HFF-Myc (cell line): ENCODE results near the gene FUCA2.
"Not testable (repeated sequence)": the region's sequence is repeated elsewhere in the genome, so short reads cannot be mapped to it uniquely, and the experiment has no call there.

ENCODE experiments used
- DNase-seq: peaks from one replicate; pipeline ENCODE4 v3.0.0-alpha.2; 2011; ENCODE audit warnings: low read depth; ENCODE audit errors: extremely low read depth
- H3K4me3 ChIP-seq: replicated peaks from 2 replicates; pipeline ENCODE4 v1.5.1; 2011; ENCODE audit warnings: low read depth, mild to moderate bottlenecking, control low read depth, low read length
- CTCF ChIP-seq: IDR thresholded peaks from 2 replicates; pipeline ENCODE4 v1.5.1; 2012; ENCODE audit warnings: mild to moderate bottlenecking, low read depth, low read length, control low read depth; ENCODE audit errors: missing control alignments

The FUCA2 gene

GRCh38 chr6:143490244-143490643 lies 21.3 kb downstream of the FUCA2 start:
- TF ChIP-seq CTCF: no peak
- no peak overlapping the region for H3K4me3 ChIP-seq
- DNase-seq: no peak

- TF ChIP-seq CTCF: no peak
- H3K4me3 ChIP-seq: no peak overlapping the region
- no peak for DNase-seq
Observed at GRCh38 chr6:143486752-143487151, 24.8 kb downstream of the FUCA2 start.

- TF ChIP-seq CTCF: no peak
- no peak for DNase-seq
- H3K4me3 ChIP-seq: no peak overlapping the region
Observed at GRCh38 chr6:143485967-143486366, 25.6 kb downstream of the FUCA2 start.

GRCh38 chr6:143482593-143482992 lies 28.9 kb downstream of the FUCA2 start:
- TF ChIP-seq CTCF: no peak
- DNase-seq: peak; percentile 2
- no peak overlapping the region for H3K4me3 ChIP-seq

- no peak for TF ChIP-seq CTCF
- DNase-seq: no peak
Observed at GRCh38 chr6:143478479-143479062, 32.9 kb downstream of the FUCA2 start.

GRCh38 chr6:143476545-143476944 lies 35.0 kb downstream of the FUCA2 start:
- no peak for DNase-seq
- TF ChIP-seq CTCF: no peak
- no peak overlapping the region for H3K4me3 ChIP-seq

More at GRCh38 chr6:143478479-143479062, 32.9 kb downstream of the FUCA2 start:
- H3K4me3 ChIP-seq: no peak overlapping the region

GRCh38 chr6:143471822-143472221 lies 39.7 kb downstream of the FUCA2 start:
- no peak overlapping the region for H3K4me3 ChIP-seq
- TF ChIP-seq CTCF: no peak
- DNase-seq: no peak

- DNase-seq: not testable (repeated sequence)
Observed at GRCh38 chr6:143468823-143469222, 42.7 kb downstream of the FUCA2 start.

More at GRCh38 chr6:143468823-143469222, 42.7 kb downstream of the FUCA2 start:
- not testable (repeated sequence) for H3K4me3 ChIP-seq
